Amniotic epithelial cell (primary cell): ENCODE measurements around the gene MED17.
"Not testable (repeated sequence)": the region's sequence is repeated elsewhere in the genome, so short reads cannot be mapped to it uniquely, and the experiment has no call there.

Experiments used
- DNase-seq: peaks from one replicate; pipeline ENCODE4 v3.0.0-alpha.2; 2010; ENCODE audit warnings: low read depth

The MED17 gene

GRCh38 chr11:93757924-93758865 lies 25.9 kb upstream of the MED17 start:
- no peak for DNase-seq

- not testable (repeated sequence) for DNase-seq
Observed at GRCh38 chr11:93759123-93759522, 25.0 kb upstream of the MED17 start.

- no peak for DNase-seq
Observed at GRCh38 chr11:93761910-93762309, 22.2 kb upstream of the MED17 start.

- peak; percentile 61 for DNase-seq
Observed at GRCh38 chr11:93765551-93765950, 18.5 kb upstream of the MED17 start.

- no peak for DNase-seq
Observed at GRCh38 chr11:93766504-93766903, 17.6 kb upstream of the MED17 start.

GRCh38 chr11:93767018-93767417 lies 17.1 kb upstream of the MED17 start:
- peak; percentile 9 for DNase-seq

- DNase-seq, result no peak
Observed at GRCh38 chr11:93770160-93770559, 13.9 kb upstream of the MED17 start.

GRCh38 chr11:93772123-93772522 lies 12.0 kb upstream of the MED17 start:
- DNase-seq, result no peak

GRCh38 chr11:93773045-93773477 lies 11.0 kb upstream of the MED17 start:
- DNase-seq, result no peak

- no peak for DNase-seq
Observed at GRCh38 chr11:93773601-93774200, 10.4 kb upstream of the MED17 start.

GRCh38 chr11:93774560-93774959 lies 9.5 kb upstream of the MED17 start:
- DNase-seq, result not testable (repeated sequence)

GRCh38 chr11:93775289-93775688 lies 8.8 kb upstream of the MED17 start:
- DNase-seq, result no peak

- no peak for DNase-seq
Observed at GRCh38 chr11:93783362-93783761, 720 bp upstream of the MED17 start.

- no peak for DNase-seq
Observed at GRCh38 chr11:93783765-93784144, 327 bp upstream of the MED17 start.

GRCh38 chr11:93784935-93785360 lies 866 bp downstream of the MED17 start:
- peak; percentile 11 for DNase-seq

- DNase-seq, result peak; percentile 33
Observed at GRCh38 chr11:93791493-93791892, 7.4 kb downstream of the MED17 start.

GRCh38 chr11:93796441-93797231 lies 12.6 kb downstream of the MED17 start:
- no peak for DNase-seq

GRCh38 chr11:93801366-93801765 lies 17.3 kb downstream of the MED17 start:
- no peak for DNase-seq

- no peak for DNase-seq
Observed at GRCh38 chr11:93804879-93805278, 20.8 kb downstream of the MED17 start.

- DNase-seq, result no peak
Observed at GRCh38 chr11:93807980-93808379, 23.9 kb downstream of the MED17 start.

- no peak for DNase-seq
Observed at GRCh38 chr11:93813974-93814373, 29.9 kb downstream of the MED17 start.

GRCh38 chr11:93814966-93815633 lies 31.0 kb downstream of the MED17 start:
- no peak for DNase-seq
